Measurements from ENCODE around the gene IER2.

- no peak for TF ChIP-seq EZH2 (IDR thresholded peaks at IDR 0.05; ENCODE audit: insufficient read depth, poor library complexity, severe bottlenecking)
- TF ChIP-seq EZH2phosphoT487 (IDR thresholded peaks at IDR 0.05; ENCODE audit: insufficient read depth, low read depth): no peak
Observed at GRCh38 chr19:13110099-13110610, 40.1 kb upstream of the IER2 start.
